Skeletal muscle tissue (tissue), 4 donors: Measurements from ENCODE around the gene TRIM67. TPM values are rescaled to one million over a fixed set of nuclear protein-coding genes. Genes with fewer than 3 reads are reported as not detected.

ENCODE experiments used
- H3K27ac ChIP-seq: one replicate; pipeline ENCODE4 v1.7.0; 2013; ENCODE audit warnings: mild to moderate bottlenecking, low read depth, low read length, inconsistent platforms
- H3K27me3 ChIP-seq, 3 donors: one replicate each; pipeline ENCODE4 v1.7.0; 2013; ENCODE audit warnings: low read length in 3 of 3; ENCODE audit not compliant: control insufficient read depth in 3 of 3, insufficient read depth in 3 of 3
- H3K36me3 ChIP-seq, 3 donors: one replicate each; pipeline ENCODE4 v1.7.0; 2013; ENCODE audit warnings: low read length in 3 of 3; ENCODE audit not compliant: control insufficient read depth in 3 of 3, insufficient read depth in 3 of 3
- H3K4me1 ChIP-seq, 3 donors: one replicate each; pipeline ENCODE4 v1.7.0; 2013; ENCODE audit warnings: low read length in 3 of 3, mild to moderate bottlenecking in 3 of 3; ENCODE audit not compliant: control insufficient read depth in 3 of 3, insufficient read depth in 3 of 3
- H3K4me3 ChIP-seq, 3 donors: one replicate each; pipeline ENCODE4 v1.7.0; 2013; ENCODE audit warnings: low read length in 3 of 3
- H3K9ac ChIP-seq, 3 donors: one replicate each; pipeline ENCODE4 v1.7.0; 2013; ENCODE audit warnings: low read length in 3 of 3, mild to moderate bottlenecking in 3 of 3, moderate library complexity in 2 of 3, low read depth in 1 of 3
- H3K9me3 ChIP-seq, 3 donors: one replicate each; pipeline ENCODE4 v1.7.0; 2013; ENCODE audit warnings: low read length in 3 of 3; ENCODE audit not compliant: control insufficient read depth in 3 of 3
- total RNA-seq: library from RNA; depleted of rRNA; stranded (reverse); fragments of >200 nt; gene quantifications from one replicate; pipeline ENCODE4 v1.2.3, GENCODE V29; 2014
- donor health status: Osteomylitis.

TRIM67 gene
- total RNA-seq, 1 donor from 2014 or later: under 0.01 TPM

DNA sequence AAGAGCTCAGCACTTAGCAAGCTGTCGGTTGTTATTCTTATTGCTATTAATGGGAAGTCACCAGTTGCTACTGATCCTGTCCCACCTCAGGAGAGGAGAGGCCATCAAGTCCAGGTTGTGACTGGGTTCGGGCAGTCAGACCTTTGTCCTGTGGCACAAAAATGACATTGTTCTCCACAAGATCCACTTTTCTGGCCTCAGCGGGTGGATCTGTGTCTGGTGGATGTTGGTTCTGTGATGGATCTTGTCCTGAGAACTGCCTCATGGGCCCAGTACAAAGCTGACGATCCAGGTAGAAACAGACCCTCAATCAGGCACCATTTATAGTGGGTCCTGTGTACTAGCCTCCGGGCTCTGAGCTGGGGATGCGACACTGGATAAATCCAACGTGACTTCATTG lies 26.9 kb downstream of the TRIM67 start:
- no peak overlapping the region for H3K27ac ChIP-seq
- H3K4me3 ChIP-seq: no peak overlapping the region
- peaks cover 13 to 41% (median 20%) of the 10 kb centered on the region in 3 donors for H3K27me3 ChIP-seq
- H3K36me3 ChIP-seq: no peaks in the 10 kb centered on the region
- H3K9ac ChIP-seq: no peak overlapping the region
- H3K4me1 ChIP-seq: peaks cover 7 to 8% (median 7%) of the 10 kb centered on the region in 3 donors
- peaks cover 0 to 3% (median 0%) of the 10 kb centered on the region in 3 donors for H3K9me3 ChIP-seq

DNA sequence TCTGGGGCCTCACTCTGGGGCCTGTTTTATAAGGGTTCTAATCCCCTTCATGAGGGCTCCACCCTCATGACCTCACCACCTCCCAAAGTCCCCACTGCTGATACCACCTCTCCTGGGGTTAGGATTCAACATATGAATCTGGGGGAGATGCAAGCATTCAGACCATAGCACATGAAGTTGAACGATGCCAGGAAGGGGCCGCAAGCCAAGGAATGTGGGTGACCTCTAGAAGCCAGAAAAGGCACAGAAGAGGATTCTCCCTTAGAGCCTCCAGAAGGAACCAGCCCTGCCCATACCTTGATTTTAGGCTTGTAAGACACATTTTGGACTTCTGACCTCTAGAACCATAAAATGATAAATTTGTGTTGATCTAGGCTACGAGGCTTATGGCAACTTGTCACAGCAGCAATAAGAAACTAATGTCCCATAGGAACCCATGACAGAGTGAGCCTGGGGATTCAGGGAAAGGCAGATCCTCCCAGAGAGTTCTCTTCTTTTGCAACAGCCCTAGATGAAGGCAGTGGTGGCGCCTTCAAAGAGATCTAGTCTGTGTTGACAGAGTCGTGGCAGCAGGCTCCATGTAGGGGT lies 27.9 kb downstream of the TRIM67 start:
- no peak overlapping the region for H3K27ac ChIP-seq
- H3K4me3 ChIP-seq: no peak overlapping the region
- no peak overlapping the region for H3K9ac ChIP-seq
- H3K9me3 ChIP-seq: peaks cover 0 to 3% (median 0%) of the 10 kb centered on the region in 3 donors
- peaks cover 13 to 35% (median 18%) of the 10 kb centered on the region in 3 donors for H3K27me3 ChIP-seq
- H3K36me3 ChIP-seq: no peaks in the 10 kb centered on the region
- H3K4me1 ChIP-seq: peaks cover 7 to 8% (median 8%) of the 10 kb centered on the region in 3 donors

DNA sequence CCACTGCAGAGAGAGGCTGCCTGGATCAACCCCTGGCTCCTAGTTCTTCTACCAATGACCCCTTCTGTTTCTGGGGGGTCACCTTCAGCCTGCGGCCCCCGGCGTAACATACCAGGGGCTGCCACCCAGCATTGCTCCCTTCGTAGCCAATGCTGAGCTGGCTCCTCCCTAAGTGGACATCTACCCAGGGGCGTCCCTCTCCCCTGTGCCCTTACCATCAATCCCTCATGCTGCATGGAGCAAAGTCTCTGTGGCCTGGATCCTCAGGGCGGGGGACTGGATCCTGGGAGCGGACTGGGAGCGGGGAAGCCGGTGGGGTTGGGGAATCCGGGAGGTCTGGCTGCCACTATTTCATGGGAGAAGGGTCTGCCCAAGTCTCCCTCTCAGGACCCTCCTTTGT lies 28.6 kb downstream of the TRIM67 start:
- Histone ChIP-seq H3K9ac (no peak overlapping the region), H3K27me3 (peaks cover 11 to 30% (median 15%) of the 10 kb centered on the region in 3 donors), H3K4me3 (no peak overlapping the region), H3K27ac (no peak overlapping the region), H3K4me1 (peaks cover 7 to 8% (median 8%) of the 10 kb centered on the region in 3 donors), H3K9me3 (peaks cover 0 to 3% (median 0%) of the 10 kb centered on the region in 3 donors), H3K36me3 (no peaks in the 10 kb centered on the region)

DNA sequence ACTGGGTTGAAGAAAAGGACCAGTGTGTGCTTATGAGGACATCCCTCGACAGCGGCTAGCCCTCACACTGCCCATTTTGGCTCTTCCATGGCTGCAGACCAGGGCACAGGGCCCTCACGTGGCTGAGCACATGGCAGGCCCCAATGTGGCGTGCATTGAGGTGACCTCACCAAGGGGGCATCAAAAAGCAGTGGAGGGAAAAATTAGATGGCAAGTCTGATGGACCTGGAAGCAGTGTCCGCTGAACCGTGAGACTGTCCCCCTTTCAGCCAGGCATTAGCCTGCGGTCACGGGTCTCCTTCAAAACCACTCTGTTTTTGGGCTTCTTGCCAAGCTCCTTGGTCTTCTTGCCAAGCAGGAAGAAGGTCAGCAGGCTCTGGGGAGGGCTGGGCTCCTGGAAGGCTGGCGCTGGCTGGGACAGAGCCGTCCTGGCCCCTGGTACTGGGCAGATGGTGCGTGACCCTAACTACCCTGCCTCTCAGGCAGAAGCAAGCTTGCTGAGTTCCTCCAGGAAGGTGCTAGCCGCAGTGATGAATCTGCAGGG lies 30.8 kb downstream of the TRIM67 start:
- Histone ChIP-seq H3K9me3 (peaks cover 0 to 3% (median 0%) of the 10 kb centered on the region in 3 donors), H3K9ac (no peak overlapping the region), H3K4me3 (no peak overlapping the region), H3K27ac (no peak overlapping the region), H3K27me3 (peaks cover 7 to 19% (median 10%) of the 10 kb centered on the region in 3 donors), H3K4me1 (peaks cover 7 to 8% (median 8%) of the 10 kb centered on the region in 3 donors), H3K36me3 (no peaks in the 10 kb centered on the region)

DNA sequence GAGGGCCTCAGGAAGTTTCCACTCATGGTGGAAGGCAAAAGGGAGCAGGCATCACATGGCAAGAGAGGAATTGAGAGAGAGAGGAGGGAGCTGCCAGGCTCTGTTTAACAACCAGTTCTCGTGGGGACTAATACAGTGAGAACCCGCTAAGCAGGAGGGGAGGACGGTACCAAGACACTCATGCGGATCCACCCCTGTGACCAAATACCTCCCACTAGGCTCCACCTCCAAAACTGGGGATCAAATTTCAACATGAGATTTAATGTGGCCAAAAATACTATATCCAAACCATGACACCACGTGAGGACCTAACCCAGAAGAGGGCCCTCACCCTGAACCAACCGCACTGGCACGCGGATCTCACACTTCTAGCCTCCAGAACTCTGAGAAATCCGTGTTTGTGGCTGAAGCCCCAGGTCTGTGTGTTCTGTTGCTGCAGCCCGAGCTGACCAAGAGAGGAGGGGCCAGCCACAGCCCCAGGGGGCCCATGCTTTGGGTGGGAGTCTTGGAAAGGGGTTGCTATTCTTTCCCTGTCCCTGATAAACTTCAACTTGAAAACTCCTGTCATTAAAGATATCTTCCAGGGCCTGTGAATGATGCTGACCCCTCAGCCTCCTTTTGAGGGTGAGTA lies 32.0 kb downstream of the TRIM67 start:
- Histone ChIP-seq H3K9ac (no peak overlapping the region), H3K27ac (no peak overlapping the region), H3K4me1 (peaks cover 7 to 8% (median 8%) of the 10 kb centered on the region in 3 donors), H3K4me3 (no peak overlapping the region), H3K9me3 (peaks cover 0 to 3% (median 0%) of the 10 kb centered on the region in 3 donors), H3K27me3 (peaks cover 0 to 13% (median 4%) of the 10 kb centered on the region in 3 donors), H3K36me3 (no peaks in the 10 kb centered on the region)

DNA sequence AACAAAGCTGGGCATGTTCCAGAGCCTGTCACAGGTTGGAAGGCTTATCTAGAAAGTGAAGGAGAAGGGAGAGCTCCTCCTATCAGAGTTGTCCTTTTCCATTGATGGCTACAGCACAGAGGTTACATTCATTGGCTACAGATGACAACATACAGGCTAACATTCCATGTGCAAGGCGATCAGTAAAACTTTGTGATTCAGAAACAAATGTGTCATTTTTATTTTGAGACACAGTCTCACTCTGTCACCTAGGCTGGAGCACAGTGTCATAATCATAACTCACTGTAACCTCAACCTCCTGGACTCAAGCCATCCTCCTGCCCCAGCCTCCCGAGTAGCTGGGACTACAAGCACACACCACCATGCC lies 32.6 kb downstream of the TRIM67 start:
- Histone ChIP-seq H3K27ac (no peak overlapping the region), H3K9ac (no peak overlapping the region), H3K27me3 (peaks cover under 1 to 12% (median 10%) of the 10 kb centered on the region in 3 donors), H3K4me3 (no peak overlapping the region), H3K36me3 (no peaks in the 10 kb centered on the region), H3K4me1 (peaks cover 7 to 8% (median 8%) of the 10 kb centered on the region in 3 donors), H3K9me3 (peaks cover 0 to 3% (median 0%) of the 10 kb centered on the region in 3 donors)

DNA sequence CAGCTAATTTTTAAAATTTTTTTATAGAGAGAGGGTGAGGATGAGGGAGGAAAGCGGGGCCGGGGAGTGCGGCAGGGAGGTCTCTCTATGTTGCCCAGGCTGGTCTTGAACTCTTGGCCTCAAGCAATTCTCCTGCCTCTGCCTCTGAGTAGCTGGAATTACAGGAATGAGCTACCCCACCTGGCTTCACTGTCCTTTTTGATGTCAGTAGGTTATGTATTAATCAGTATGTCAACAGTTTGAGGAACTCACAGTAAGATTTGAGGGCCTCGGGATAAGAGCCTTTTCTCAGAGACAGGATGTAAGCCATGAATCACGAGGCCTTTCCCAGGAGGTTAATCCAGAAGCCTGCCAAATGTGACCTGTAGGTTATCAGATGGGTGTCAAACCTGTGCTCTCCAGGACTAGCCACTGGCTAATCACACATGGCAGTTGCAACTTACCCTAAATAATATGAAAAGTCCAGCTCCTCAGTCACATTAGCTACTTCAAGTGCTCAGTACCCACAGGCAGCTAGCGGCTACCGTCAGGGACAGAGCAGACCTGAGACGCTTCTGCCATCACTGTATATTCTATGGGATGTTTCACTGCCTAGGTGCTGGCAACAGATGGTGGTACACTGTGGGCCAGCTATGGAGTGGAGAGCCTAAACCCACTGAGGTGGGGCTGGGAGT lies 33.1 kb downstream of the TRIM67 start:
- peaks cover 7 to 8% (median 8%) of the 10 kb centered on the region in 3 donors for H3K4me1 ChIP-seq
- H3K27me3 ChIP-seq: peaks cover 6 to 15% (median 10%) of the 10 kb centered on the region in 3 donors
- no peaks in the 10 kb centered on the region for H3K9me3 ChIP-seq
- H3K9ac ChIP-seq: no peak overlapping the region
- no peak overlapping the region for H3K27ac ChIP-seq
- H3K36me3 ChIP-seq: no peaks in the 10 kb centered on the region
- H3K4me3 ChIP-seq: no peak overlapping the region

DNA sequence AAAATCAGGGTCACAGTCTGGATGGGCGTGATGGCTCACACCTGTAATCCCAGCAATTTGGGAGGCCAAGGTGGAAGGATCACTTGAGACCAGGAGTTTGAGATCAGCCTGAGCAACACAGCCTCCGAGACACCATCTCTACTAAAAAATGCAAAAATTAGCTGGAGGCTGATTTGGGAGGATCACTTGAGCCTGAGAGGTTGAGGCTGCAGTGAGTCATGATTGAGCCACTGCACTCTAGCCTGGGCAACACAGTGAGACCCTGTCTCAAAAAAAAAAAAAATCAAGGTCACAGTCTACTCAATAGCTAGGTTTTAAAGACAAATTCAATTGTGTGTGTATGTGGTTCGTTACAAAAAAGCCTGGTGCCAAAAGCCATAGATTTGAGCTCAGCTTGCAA lies 34.4 kb downstream of the TRIM67 start:
- no peak overlapping the region for H3K27ac ChIP-seq
- H3K4me3 ChIP-seq: no peak overlapping the region
- peaks cover 7 to 8% (median 8%) of the 10 kb centered on the region in 3 donors for H3K4me1 ChIP-seq
- peaks cover 9 to 22% (median 10%) of the 10 kb centered on the region in 3 donors for H3K27me3 ChIP-seq
- no peaks in the 10 kb centered on the region for H3K9me3 ChIP-seq
- no peak overlapping the region for H3K9ac ChIP-seq
- H3K36me3 ChIP-seq: no peaks in the 10 kb centered on the region

DNA sequence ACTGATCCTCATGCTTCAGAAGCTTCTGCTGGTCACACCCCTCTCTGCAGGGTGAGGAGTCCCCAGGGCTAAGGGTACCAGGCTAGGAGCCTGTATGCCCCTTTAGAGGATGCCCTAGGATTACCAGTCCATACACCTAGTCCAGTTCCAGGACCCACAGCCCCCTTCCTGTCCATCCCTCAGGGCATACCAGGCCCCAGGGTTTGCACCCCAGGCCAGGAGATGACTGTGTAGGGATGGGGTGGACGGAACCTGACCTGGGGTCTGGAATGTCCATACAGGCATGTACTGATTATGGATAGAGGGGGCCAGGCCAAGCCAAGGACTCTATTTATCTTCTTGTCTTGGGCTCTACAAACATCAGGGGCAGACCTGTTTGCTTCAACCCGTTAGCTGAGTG lies 34.9 kb downstream of the TRIM67 start:
- no peaks in the 10 kb centered on the region for H3K36me3 ChIP-seq
- no peaks in the 10 kb centered on the region for H3K9me3 ChIP-seq
- H3K4me1 ChIP-seq: peaks cover 7 to 8% (median 8%) of the 10 kb centered on the region in 3 donors
- H3K9ac ChIP-seq: no peak overlapping the region
- peaks cover 10 to 26% (median 12%) of the 10 kb centered on the region in 3 donors for H3K27me3 ChIP-seq
- no peak overlapping the region for H3K4me3 ChIP-seq
- H3K27ac ChIP-seq: no peak overlapping the region
